Liver (tissue), 9 donors: Measurements from ENCODE around the gene KCNMA1. TPM values are rescaled to one million over a fixed set of nuclear protein-coding genes. Genes with fewer than 3 reads are reported as not detected.

Source experiments
- DNase-seq: peaks from one replicate; pipeline ENCODE4 v3.0.0-alpha.2; 2017; ENCODE audit warnings: low spot score
- H3K27ac ChIP-seq, 2 donors: one replicate each; pipeline ENCODE4 v1.7.0; 2013; ENCODE audit warnings: inconsistent platforms in 2 of 2, low read length in 2 of 2, control low read depth in 1 of 2, low read depth in 1 of 2, mild to moderate bottlenecking in 1 of 2
- H3K27me3 ChIP-seq, 4 donors: one replicate each; pipeline versions ENCODE4 v1.6.1 to v1.7.0; 2013; ENCODE audit warnings: low read length in 3 of 4, inconsistent platforms in 1 of 4, mild to moderate bottlenecking in 1 of 4, moderate library complexity in 1 of 4; ENCODE audit not compliant: control insufficient read depth in 4 of 4, insufficient read depth in 4 of 4
- H3K36me3 ChIP-seq, 4 donors: one replicate each; pipeline versions ENCODE4 v1.6.1 to v1.7.0; 2013; ENCODE audit warnings: low read length in 3 of 4, mild to moderate bottlenecking in 3 of 4, low read depth in 1 of 4, moderate library complexity in 1 of 4; ENCODE audit not compliant: control insufficient read depth in 4 of 4, insufficient read depth in 3 of 4
- H3K4me1 ChIP-seq, 4 donors: one replicate each; pipeline versions ENCODE4 v1.6.1 to v1.7.0; 2013; ENCODE audit warnings: low read length in 3 of 4, mild to moderate bottlenecking in 3 of 4, moderate library complexity in 1 of 4; ENCODE audit not compliant: control insufficient read depth in 4 of 4, insufficient read depth in 4 of 4
- H3K4me3 ChIP-seq, 3 donors: one replicate each; pipeline versions ENCODE4 v1.6.1 to v1.7.0; 2013; ENCODE audit warnings: low read length in 3 of 3, control low read depth in 1 of 3, low read depth in 1 of 3, mild to moderate bottlenecking in 1 of 3
- H3K9ac ChIP-seq, 2 donors: one replicate each; pipeline ENCODE4 v1.7.0; 2013; ENCODE audit warnings: low read length in 2 of 2, mild to moderate bottlenecking in 2 of 2, moderate library complexity in 2 of 2, control low read depth in 1 of 2, low read depth in 1 of 2
- H3K9me3 ChIP-seq, 4 donors: one replicate each; pipeline versions ENCODE4 v1.6.1 to v1.7.0; 2013; ENCODE audit warnings: low read length in 3 of 4; ENCODE audit not compliant: control insufficient read depth in 4 of 4
- EGR1 ChIP-seq, 2 donors: IDR thresholded peaks; 2 replicates each; pipeline ENCODE4 v1.6.1; 2016 to 2018; ENCODE audit warnings: antibody characterized with exemption in 2 of 2, low read depth in 2 of 2
- FOXA1 ChIP-seq: IDR thresholded peaks from 2 replicates; pipeline ENCODE4 v1.6.1; 2016; ENCODE audit warnings: antibody characterized with exemption
- FOXA2 ChIP-seq: IDR thresholded peaks from 2 replicates; pipeline ENCODE4 v1.6.1; 2016; ENCODE audit warnings: antibody characterized with exemption
- GABPA ChIP-seq, 2 donors: IDR thresholded peaks in 1 of 2; conservative IDR thresholded peaks in 1 of 2; 2 replicates each; pipeline ENCODE4 v1.6.1; 2016; ENCODE audit warnings: antibody characterized with exemption in 2 of 2, mild to moderate bottlenecking in 1 of 2, moderate library complexity in 1 of 2
- HNF4A ChIP-seq, 2 donors: conservative IDR thresholded peaks; 2 replicates each; pipeline ENCODE4 v1.6.1; 2016; ENCODE audit warnings: antibody characterized with exemption in 2 of 2, mild to moderate bottlenecking in 2 of 2
- HNF4G ChIP-seq: IDR thresholded peaks from 2 replicates; pipeline ENCODE4 v1.6.1; 2016; ENCODE audit warnings: antibody characterized with exemption
- JUND ChIP-seq, 2 donors: IDR thresholded peaks; 2 replicates each; pipeline ENCODE4 v1.6.1; 2016; ENCODE audit warnings: antibody characterized with exemption in 2 of 2
- NR2F2 ChIP-seq: IDR thresholded peaks from 2 replicates; pipeline ENCODE4 v1.6.1; 2016; ENCODE audit warnings: antibody characterized with exemption
- RAD21 ChIP-seq, 2 donors: IDR thresholded peaks; 2 replicates each; pipeline ENCODE4 v1.6.1; 2016; ENCODE audit warnings: antibody characterized with exemption in 2 of 2, mild to moderate bottlenecking in 2 of 2
- RXRA ChIP-seq, 2 donors: IDR thresholded peaks; 2 replicates each; pipeline ENCODE4 v1.6.1; 2017 to 2018; ENCODE audit warnings: antibody characterized with exemption in 2 of 2, mild to moderate bottlenecking in 1 of 2
- SP1 ChIP-seq: IDR thresholded peaks from 2 replicates; pipeline ENCODE4 v1.6.1; 2018; ENCODE audit warnings: antibody characterized with exemption, mild to moderate bottlenecking
- TAF1 ChIP-seq: conservative IDR thresholded peaks from 2 replicates; pipeline ENCODE4 v1.6.1; 2016; ENCODE audit warnings: antibody characterized with exemption, mild to moderate bottlenecking
- YY1 ChIP-seq: IDR thresholded peaks from 2 replicates; pipeline ENCODE4 v1.6.1; 2016; ENCODE audit warnings: antibody characterized with exemption, mild to moderate bottlenecking
- WGBS: extraction: QIAGEN DNeasy Blood & Tissue Kit; methylation state at CpG from one replicate; pipeline ENCODE4 v1.1.7; 2013; 5-methylcytosine and 5-hydroxymethylcytosine counted together
- polyA plus RNA-seq, 2 donors: library from polyadenylated mRNA; stranded (reverse) in 1 of 2; unstranded in 1 of 2; fragments of 200-250 nt in 1 of 2; fragments of >200 nt in 1 of 2; fragmentation: Nextera tagmentation in 1 of 2; extraction: Ambion mirVana in 1 of 2; gene quantifications; one replicate each; pipeline versions ENCODE4 v1.2.1 to v1.2.3, GENCODE V29; 2013 to 2015
- total RNA-seq, 2 donors: library from RNA; depleted of rRNA; stranded (reverse); fragments of >200 nt; gene quantifications; one replicate each; pipeline ENCODE4 v1.2.3, GENCODE V29; 2014
- TF ChIP-seq, protein P1 (sequence below): fragments of 150-350 bp; IDR thresholded peaks from 2 replicates; pipeline ENCODE4 v1.5.1; 2017; ENCODE audit warnings: improper control_type of control experiment, low read depth, low read length; ENCODE audit not compliant: missing input control
- TF ChIP-seq, protein P2 (sequence below): IDR thresholded peaks from 2 replicates; pipeline ENCODE4 v1.6.1; 2016; ENCODE audit warnings: antibody characterized with exemption, mild to moderate bottlenecking
- TF ChIP-seq, protein P3 (sequence below): IDR thresholded peaks from 2 replicates; pipeline ENCODE4 v1.6.1; 2016; ENCODE audit warnings: antibody characterized with exemption
- TF ChIP-seq, protein P4 (sequence below): IDR thresholded peaks from 2 replicates; pipeline ENCODE4 v1.6.1; 2016; ENCODE audit warnings: antibody characterized with exemption
- TF ChIP-seq, protein P5 (sequence below): IDR thresholded peaks from 2 replicates; pipeline ENCODE4 v1.6.1; 2016; ENCODE audit warnings: antibody characterized with exemption
- donor health status: healthy.
- donor health status: healthy.
- donor health status: healthy.
- donor health status: healthy.
- donor health status: healthy.

KCNMA1 gene
- total and polyA plus RNA-seq, 4 donors, result 2.5 to 9.7 (median 4.7) TPM

DNA sequence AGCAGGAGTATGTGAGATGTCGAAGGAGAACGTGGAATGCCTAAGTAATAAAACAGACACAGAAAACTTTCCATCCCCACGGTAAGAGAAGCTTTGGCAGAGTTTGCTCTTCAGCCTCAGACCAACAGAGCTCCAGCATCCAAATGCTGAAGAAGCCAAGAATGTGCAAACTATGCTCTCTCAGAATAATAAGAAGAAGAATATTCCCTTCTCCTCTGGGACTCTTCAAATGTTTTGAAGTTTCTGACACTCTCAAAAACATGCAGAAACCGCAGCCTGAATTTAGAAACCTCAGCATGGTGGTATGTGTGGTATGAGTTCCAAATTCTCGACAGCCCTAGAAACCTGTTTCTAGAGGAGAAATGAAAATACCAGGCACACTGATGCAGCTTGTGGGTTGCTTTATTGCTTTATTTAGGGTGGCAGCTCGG lies 113.3 kb downstream of the KCNMA1 start:
- DNase-seq, result no peak
- no peak overlapping the region for H3K9ac ChIP-seq

More for the DNA sequence above, 113.3 kb downstream of the KCNMA1 start:
- H3K4me1 ChIP-seq, result no peaks in the 10 kb centered on the region
- H3K4me3 ChIP-seq, result no peak overlapping the region
- no peak overlapping the region for H3K27ac ChIP-seq
- TF ChIP-seq SP1 (no peak), RAD21 (IDR thresholded peaks at IDR 0.05) (no peak), YY1 (no peak), HNF4G (no peak), FOXA2 (no peak), HNF4A (conservative IDR thresholded peaks at IDR 0.05) (no peak), EGR1 (IDR thresholded peaks at IDR 0.05; ENCODE audit: low read depth in 2 of 2) (no peak), NR2F2 (no peak), JUND (IDR thresholded peaks at IDR 0.05) (no peak), TAF1 (no peak), GABPA (IDR thresholded peaks at IDR 0.05 in 1 of 2, conservative IDR thresholded peaks at IDR 0.05 in 1 of 2) (no peak), RXRA (IDR thresholded peaks at IDR 0.05) (no peak), FOXA1 (no peak)
- TF ChIP-seq, protein P1, sequence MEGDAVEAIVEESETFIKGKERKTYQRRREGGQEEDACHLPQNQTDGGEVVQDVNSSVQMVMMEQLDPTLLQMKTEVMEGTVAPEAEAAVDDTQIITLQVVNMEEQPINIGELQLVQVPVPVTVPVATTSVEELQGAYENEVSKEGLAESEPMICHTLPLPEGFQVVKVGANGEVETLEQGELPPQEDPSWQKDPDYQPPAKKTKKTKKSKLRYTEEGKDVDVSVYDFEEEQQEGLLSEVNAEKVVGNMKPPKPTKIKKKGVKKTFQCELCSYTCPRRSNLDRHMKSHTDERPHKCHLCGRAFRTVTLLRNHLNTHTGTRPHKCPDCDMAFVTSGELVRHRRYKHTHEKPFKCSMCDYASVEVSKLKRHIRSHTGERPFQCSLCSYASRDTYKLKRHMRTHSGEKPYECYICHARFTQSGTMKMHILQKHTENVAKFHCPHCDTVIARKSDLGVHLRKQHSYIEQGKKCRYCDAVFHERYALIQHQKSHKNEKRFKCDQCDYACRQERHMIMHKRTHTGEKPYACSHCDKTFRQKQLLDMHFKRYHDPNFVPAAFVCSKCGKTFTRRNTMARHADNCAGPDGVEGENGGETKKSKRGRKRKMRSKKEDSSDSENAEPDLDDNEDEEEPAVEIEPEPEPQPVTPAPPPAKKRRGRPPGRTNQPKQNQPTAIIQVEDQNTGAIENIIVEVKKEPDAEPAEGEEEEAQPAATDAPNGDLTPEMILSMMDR, result no peak
- TF ChIP-seq, protein P2, sequence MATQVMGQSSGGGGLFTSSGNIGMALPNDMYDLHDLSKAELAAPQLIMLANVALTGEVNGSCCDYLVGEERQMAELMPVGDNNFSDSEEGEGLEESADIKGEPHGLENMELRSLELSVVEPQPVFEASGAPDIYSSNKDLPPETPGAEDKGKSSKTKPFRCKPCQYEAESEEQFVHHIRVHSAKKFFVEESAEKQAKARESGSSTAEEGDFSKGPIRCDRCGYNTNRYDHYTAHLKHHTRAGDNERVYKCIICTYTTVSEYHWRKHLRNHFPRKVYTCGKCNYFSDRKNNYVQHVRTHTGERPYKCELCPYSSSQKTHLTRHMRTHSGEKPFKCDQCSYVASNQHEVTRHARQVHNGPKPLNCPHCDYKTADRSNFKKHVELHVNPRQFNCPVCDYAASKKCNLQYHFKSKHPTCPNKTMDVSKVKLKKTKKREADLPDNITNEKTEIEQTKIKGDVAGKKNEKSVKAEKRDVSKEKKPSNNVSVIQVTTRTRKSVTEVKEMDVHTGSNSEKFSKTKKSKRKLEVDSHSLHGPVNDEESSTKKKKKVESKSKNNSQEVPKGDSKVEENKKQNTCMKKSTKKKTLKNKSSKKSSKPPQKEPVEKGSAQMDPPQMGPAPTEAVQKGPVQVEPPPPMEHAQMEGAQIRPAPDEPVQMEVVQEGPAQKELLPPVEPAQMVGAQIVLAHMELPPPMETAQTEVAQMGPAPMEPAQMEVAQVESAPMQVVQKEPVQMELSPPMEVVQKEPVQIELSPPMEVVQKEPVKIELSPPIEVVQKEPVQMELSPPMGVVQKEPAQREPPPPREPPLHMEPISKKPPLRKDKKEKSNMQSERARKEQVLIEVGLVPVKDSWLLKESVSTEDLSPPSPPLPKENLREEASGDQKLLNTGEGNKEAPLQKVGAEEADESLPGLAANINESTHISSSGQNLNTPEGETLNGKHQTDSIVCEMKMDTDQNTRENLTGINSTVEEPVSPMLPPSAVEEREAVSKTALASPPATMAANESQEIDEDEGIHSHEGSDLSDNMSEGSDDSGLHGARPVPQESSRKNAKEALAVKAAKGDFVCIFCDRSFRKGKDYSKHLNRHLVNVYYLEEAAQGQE, result no peak
- TF ChIP-seq, protein P3, sequence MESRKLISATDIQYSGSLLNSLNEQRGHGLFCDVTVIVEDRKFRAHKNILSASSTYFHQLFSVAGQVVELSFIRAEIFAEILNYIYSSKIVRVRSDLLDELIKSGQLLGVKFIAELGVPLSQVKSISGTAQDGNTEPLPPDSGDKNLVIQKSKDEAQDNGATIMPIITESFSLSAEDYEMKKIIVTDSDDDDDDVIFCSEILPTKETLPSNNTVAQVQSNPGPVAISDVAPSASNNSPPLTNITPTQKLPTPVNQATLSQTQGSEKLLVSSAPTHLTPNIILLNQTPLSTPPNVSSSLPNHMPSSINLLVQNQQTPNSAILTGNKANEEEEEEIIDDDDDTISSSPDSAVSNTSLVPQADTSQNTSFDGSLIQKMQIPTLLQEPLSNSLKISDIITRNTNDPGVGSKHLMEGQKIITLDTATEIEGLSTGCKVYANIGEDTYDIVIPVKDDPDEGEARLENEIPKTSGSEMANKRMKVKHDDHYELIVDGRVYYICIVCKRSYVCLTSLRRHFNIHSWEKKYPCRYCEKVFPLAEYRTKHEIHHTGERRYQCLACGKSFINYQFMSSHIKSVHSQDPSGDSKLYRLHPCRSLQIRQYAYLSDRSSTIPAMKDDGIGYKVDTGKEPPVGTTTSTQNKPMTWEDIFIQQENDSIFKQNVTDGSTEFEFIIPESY, result no peak
- TF ChIP-seq, protein P4, sequence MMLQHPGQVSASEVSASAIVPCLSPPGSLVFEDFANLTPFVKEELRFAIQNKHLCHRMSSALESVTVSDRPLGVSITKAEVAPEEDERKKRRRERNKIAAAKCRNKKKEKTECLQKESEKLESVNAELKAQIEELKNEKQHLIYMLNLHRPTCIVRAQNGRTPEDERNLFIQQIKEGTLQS, result no peak
- TF ChIP-seq, protein P5, sequence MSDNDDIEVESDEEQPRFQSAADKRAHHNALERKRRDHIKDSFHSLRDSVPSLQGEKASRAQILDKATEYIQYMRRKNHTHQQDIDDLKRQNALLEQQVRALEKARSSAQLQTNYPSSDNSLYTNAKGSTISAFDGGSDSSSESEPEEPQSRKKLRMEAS, result no peak
- H3K27me3 ChIP-seq, result no peaks in the 10 kb centered on the region
- H3K36me3 ChIP-seq, result no peaks in the 10 kb centered on the region
- WGBS, result 75% methylated on average over 6 of the region's 6 CpGs
- no peaks in the 10 kb centered on the region for H3K9me3 ChIP-seq
